AG10803 (cell line): Measurements from ENCODE around the gene CYSTM1.
A peak's percentile ranks its signal among the peaks of the same experiment; 100 is the strongest.

Source experiments
- DNase-seq: peaks from one replicate; pipeline ENCODE4 v3.0.0; 2010; ENCODE audit warnings: low read depth
- H3K4me3 ChIP-seq: 2 replicates; pipeline ENCODE4 v1.5.1; 2011; ENCODE audit warnings: mild to moderate bottlenecking, low read length, control low read depth
- TF ChIP-seq, protein P1 (sequence below): conservative IDR thresholded peaks from 2 replicates; pipeline ENCODE4 v1.5.1; 2011; ENCODE audit warnings: mild to moderate bottlenecking, low read length, control low read depth, inconsistent platforms

Gene CYSTM1

GRCh38 chr5:140133514-140134167 is 41.3 kb upstream of the CYSTM1 start:
- DNase-seq: no peak
- TF ChIP-seq, protein P1, sequence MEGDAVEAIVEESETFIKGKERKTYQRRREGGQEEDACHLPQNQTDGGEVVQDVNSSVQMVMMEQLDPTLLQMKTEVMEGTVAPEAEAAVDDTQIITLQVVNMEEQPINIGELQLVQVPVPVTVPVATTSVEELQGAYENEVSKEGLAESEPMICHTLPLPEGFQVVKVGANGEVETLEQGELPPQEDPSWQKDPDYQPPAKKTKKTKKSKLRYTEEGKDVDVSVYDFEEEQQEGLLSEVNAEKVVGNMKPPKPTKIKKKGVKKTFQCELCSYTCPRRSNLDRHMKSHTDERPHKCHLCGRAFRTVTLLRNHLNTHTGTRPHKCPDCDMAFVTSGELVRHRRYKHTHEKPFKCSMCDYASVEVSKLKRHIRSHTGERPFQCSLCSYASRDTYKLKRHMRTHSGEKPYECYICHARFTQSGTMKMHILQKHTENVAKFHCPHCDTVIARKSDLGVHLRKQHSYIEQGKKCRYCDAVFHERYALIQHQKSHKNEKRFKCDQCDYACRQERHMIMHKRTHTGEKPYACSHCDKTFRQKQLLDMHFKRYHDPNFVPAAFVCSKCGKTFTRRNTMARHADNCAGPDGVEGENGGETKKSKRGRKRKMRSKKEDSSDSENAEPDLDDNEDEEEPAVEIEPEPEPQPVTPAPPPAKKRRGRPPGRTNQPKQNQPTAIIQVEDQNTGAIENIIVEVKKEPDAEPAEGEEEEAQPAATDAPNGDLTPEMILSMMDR: no peak

DNA sequence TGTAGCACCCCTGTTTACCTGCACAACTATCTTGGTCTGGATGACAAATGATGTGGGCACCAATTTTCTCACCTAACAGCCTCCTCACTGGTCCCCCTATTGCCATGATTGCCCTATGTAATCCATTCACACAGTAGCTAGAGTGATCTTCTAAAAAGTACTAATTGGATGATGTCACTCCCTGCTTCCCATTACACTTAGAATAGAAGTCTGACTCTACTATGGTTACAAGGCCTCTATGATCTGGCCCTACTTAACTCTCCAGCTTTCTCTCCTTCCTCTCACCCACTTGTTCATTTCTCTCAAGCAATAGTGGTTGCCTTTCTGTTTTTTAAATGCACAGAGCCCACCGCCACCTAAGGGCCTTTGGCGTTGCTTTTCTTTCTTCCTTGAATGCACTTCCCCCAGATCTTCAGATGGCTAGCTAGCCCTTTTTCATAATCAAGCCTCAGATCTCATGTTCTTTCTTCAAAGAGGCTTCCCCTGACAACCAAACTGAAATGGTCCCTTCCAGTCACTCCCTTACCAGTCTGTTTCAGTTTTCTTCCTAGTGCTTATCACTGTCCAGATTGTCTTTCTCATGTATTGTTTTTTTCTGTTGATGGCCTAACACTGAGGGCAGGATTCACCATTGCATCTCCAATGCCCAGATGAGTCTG is 40.6 kb upstream of the CYSTM1 start:
- TF ChIP-seq, protein P1: no peak
- H3K4me3 ChIP-seq: no peak overlapping the region
- no peak for DNase-seq

More at GRCh38 chr5:140133514-140134167, 41.3 kb upstream of the CYSTM1 start:
- no peak overlapping the region for H3K4me3 ChIP-seq

DNA sequence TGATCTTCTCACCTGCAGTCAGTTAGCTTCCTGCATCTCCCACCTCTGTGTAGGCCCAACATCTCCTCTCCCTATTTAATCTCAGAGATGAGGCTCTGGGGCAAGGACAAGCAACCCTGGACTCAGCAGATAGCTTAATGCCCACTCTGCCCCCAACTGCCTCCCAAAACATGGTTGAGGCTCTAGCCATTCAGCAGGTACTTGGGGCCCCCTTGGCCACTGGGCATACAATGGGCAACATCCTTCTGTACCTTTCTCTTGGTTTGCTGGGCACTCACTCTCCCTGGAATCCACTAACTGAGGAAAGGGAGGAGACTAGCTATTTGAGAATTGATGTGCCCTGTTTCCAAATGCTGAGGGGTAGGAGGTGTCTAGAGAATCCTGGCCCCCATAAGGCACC is 39.9 kb upstream of the CYSTM1 start:
- DNase-seq: no peak
- TF ChIP-seq, protein P1: no peak
- H3K4me3 ChIP-seq: no peak overlapping the region

GRCh38 chr5:140136624-140137023 is 38.4 kb upstream of the CYSTM1 start:
- no peak overlapping the region for H3K4me3 ChIP-seq
- TF ChIP-seq, protein P1: no peak
- DNase-seq: no peak

DNA sequence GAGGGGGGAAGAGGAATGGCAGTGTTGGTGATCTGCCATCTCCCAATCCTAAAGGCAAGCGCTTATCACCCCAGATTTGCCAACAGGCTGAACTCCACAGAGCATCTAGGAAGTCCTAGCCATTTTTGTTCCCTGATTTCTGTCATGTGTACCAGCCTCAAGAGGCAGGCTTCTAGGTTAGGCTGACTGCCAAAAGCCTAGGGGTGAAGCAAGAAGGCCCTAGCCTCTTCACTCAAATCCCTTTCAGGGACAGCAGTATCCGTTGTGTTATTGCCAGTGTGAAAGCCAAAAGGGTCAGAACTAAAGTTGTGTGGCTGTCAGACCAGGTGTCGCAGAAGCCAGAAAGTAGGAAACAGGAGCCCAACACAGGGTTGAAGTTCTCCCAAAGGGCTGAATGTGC is 34.6 kb upstream of the CYSTM1 start:
- peak; percentile 17 for DNase-seq
- TF ChIP-seq, protein P1: no peak

DNA sequence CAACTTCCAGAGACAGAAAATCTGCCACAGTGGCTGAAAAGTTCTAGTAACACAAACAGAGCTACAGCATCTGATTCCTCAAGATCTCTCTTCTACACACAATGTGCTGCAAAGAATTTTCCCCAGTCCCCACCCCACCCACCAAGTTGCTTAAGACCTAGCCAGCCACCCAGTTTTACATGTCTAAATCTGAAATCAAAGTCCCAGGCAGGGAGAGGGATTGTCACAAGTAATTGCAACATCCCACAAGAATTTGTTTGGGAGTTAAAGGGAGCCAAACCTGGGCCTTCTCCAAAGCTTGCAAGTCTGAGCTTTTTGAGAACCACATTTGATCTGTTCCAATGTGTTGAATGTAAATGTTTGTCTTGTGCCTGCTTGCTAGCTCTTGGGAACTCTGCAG is 33.7 kb upstream of the CYSTM1 start:
- no peak overlapping the region for H3K4me3 ChIP-seq
- TF ChIP-seq, protein P1: no peak
- DNase-seq: peak; percentile 95

More for the DNA sequence above, 34.6 kb upstream of the CYSTM1 start:
- no peak overlapping the region for H3K4me3 ChIP-seq

- TF ChIP-seq, protein P1: no peak
- DNase-seq: no peak
- no peak overlapping the region for H3K4me3 ChIP-seq
Observed at GRCh38 chr5:140142246-140142645, 32.7 kb upstream of the CYSTM1 start.
